ENCODE results near the gene CFAP53. TPM values are rescaled to one million over a fixed set of nuclear protein-coding genes. Genes with fewer than 3 reads are reported as not detected.

The CFAP53 gene
- total RNA-seq, 1 donor, result under 0.01 TPM

DNA sequence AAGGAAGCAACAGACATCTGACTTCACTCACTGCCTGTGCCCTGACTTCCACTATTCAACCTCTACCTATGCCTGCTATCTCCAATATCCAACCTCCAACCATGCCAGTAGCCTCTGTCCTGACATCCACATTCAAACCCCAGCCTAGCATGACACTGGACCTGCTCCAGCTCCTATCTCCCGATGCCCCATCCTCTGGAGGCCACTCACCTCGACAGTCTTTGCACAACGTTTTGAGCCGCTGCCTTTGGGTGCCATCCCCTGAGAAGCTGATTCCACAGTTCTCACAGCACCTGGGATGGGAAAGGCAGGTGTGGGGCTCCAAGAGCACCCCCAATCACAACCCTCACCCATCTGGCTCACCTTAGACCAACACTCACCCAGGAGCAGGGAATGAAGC lies 10.2 kb upstream of the CFAP53 start:
- TF ChIP-seq, protein P1, sequence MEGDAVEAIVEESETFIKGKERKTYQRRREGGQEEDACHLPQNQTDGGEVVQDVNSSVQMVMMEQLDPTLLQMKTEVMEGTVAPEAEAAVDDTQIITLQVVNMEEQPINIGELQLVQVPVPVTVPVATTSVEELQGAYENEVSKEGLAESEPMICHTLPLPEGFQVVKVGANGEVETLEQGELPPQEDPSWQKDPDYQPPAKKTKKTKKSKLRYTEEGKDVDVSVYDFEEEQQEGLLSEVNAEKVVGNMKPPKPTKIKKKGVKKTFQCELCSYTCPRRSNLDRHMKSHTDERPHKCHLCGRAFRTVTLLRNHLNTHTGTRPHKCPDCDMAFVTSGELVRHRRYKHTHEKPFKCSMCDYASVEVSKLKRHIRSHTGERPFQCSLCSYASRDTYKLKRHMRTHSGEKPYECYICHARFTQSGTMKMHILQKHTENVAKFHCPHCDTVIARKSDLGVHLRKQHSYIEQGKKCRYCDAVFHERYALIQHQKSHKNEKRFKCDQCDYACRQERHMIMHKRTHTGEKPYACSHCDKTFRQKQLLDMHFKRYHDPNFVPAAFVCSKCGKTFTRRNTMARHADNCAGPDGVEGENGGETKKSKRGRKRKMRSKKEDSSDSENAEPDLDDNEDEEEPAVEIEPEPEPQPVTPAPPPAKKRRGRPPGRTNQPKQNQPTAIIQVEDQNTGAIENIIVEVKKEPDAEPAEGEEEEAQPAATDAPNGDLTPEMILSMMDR (IDR thresholded peaks at IDR 0.05; ENCODE audit: insufficient read depth, low read depth, low read length), result no peak
- H3K4me3 ChIP-seq (ENCODE audit: low read depth, low read length), result no peak overlapping the region
- DNase-seq (ENCODE audit: low read depth), result no peak

GRCh38 chr18:50275503-50276036 lies 9.3 kb upstream of the CFAP53 start:
- TF ChIP-seq, protein P1 (IDR thresholded peaks at IDR 0.05; ENCODE audit: insufficient read depth, low read depth, low read length), result no peak
- DNase-seq (ENCODE audit: low read depth), result no peak
- H3K4me3 ChIP-seq (ENCODE audit: low read depth, low read length), result no peak overlapping the region

- DNase-seq (ENCODE audit: low read depth), result no peak
- no peak overlapping the region for H3K4me3 ChIP-seq (ENCODE audit: low read depth, low read length)
These were observed 8.6 kb upstream of the CFAP53 start for GRCh38 chr18:50274941-50275340.

DNA sequence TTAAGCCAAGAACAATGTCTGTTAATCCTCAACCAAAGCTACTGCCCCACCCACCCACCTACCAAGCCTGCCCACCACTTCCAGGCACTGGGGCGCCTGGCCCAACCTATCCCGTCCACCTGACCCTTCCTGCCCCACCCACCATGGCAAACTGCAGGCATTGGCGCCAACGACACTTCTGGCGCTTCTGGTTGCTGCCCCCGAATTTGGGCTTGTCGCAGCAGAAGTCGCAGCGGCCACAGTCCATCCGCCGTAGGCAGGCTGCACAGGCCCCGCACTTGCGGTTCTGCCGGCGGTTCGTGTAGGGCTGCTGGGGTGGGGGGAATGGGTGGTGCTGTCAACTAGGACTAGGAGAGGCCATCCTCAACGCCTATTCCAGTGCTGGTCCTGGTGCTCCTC lies 7.7 kb upstream of the CFAP53 start:
- TF ChIP-seq, protein P1 (IDR thresholded peaks at IDR 0.05; ENCODE audit: insufficient read depth, low read depth, low read length), result no peak
- H3K4me3 ChIP-seq (ENCODE audit: low read depth, low read length), result no peak overlapping the region
- no peak for DNase-seq (ENCODE audit: low read depth)

More at GRCh38 chr18:50274941-50275340, 8.6 kb upstream of the CFAP53 start:
- TF ChIP-seq, protein P1 (IDR thresholded peaks at IDR 0.05; ENCODE audit: insufficient read depth, low read depth, low read length), result no peak

GRCh38 chr18:50273203-50274043 lies 7.1 kb upstream of the CFAP53 start:
- DNase-seq (ENCODE audit: low read depth), result no peak
- TF ChIP-seq, protein P1 (IDR thresholded peaks at IDR 0.05; ENCODE audit: insufficient read depth, low read depth, low read length), result no peak
- H3K4me3 ChIP-seq (ENCODE audit: low read depth, low read length), result no peak overlapping the region

DNA sequence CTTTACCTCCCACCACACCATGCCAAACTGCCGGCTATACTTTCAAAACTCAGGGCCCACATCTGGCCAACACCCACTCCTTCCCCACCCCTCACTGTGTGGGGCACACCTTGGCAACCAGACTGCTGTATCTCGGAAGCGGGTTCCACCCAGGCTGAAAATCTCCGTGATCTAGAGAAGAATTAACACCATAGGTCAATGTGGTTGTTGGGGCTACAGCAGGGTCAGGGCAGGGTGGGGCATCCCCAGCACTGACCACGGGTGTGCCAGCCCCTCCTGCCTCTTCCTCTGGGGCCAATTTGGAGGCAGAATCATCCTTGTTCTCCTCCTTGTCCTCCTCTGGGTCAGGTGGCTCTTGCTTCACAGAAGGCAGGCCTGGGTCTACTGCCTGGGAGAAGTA lies 6.3 kb upstream of the CFAP53 start:
- no peak for DNase-seq (ENCODE audit: low read depth)
- no peak overlapping the region for H3K4me3 ChIP-seq (ENCODE audit: low read depth, low read length)
- TF ChIP-seq, protein P1 (IDR thresholded peaks at IDR 0.05; ENCODE audit: insufficient read depth, low read depth, low read length), result no peak
